WTC11 (cell line): ENCODE measurements around the gene ERICH6B. TPM values are rescaled to one million over a fixed set of nuclear protein-coding genes. Genes with fewer than 3 reads are reported as not detected.

Experiments used
- ATAC-seq: fragments of 200-7000 bp; cut with Tn5 transposase; 2 replicates; pipeline ENCODE4 v1.10.0; 2021; ENCODE audit warnings: mild to moderate bottlenecking, moderate library complexity
- CTCF ChIA-PET: fragments of 300-600 bp; sonication (Branson Sonifier 250); formaldehyde crosslinking; loops from one replicate; lab custom pipeline; 2021; ENCODE audit warnings: antibody characterized with exemption; lab: Charles Lee
- POLR2A ChIA-PET: fragments of 350-600 bp; sonication (Branson Sonifier 250); formaldehyde crosslinking; loops from one replicate; lab custom pipeline; 2021; ENCODE audit warnings: antibody characterized with exemption; lab: Charles Lee
- DNase-seq: peaks from one replicate; pipeline ENCODE4 v3.0.0; 2021; ENCODE audit warnings: low spot score
- H3K27ac Mint-ChIP-seq: 2 replicates; pipeline ENCODE4 v1.8.0; 2021; ENCODE audit warnings: mixed read lengths
- H3K27me3 Mint-ChIP-seq: 2 replicates; pipeline ENCODE4 v1.8.0; 2021; ENCODE audit warnings: low read depth, mild to moderate bottlenecking, moderate library complexity, mixed read lengths
- H3K36me3 Mint-ChIP-seq: 2 replicates; pipeline ENCODE4 v1.8.0; 2021; ENCODE audit warnings: mixed read lengths
- H3K4me1 Mint-ChIP-seq: 2 replicates; pipeline ENCODE4 v1.8.0; 2022; ENCODE audit warnings: mixed read lengths
- H3K4me3 Mint-ChIP-seq: 2 replicates; pipeline ENCODE4 v1.8.0; 2021; ENCODE audit warnings: mild to moderate bottlenecking, moderate library complexity, mixed read lengths
- H3K9me3 Mint-ChIP-seq: 2 replicates; pipeline ENCODE4 v1.8.0; 2021; ENCODE audit warnings: mixed read lengths
- ARID4B ChIP-seq: sonication (generic); formaldehyde crosslinking; IDR thresholded peaks from 2 replicates; pipeline ENCODE4 v1.8.0; 2023; ENCODE audit warnings: missing genetic modification reagents, mild to moderate bottlenecking, borderline replicate concordance
- ATF6 ChIP-seq: sonication (generic); formaldehyde crosslinking; IDR thresholded peaks from 2 replicates; pipeline ENCODE4 v1.8.1; 2023; ENCODE audit warnings: mild to moderate bottlenecking, missing genetic modification reagents
- CREB1 ChIP-seq: sonication (generic); formaldehyde crosslinking; IDR thresholded peaks from 2 replicates; pipeline ENCODE4 v1.8.0; 2023; ENCODE audit warnings: mild to moderate bottlenecking, missing genetic modification reagents
- ELF4 ChIP-seq: sonication (generic); formaldehyde crosslinking; IDR thresholded peaks from 2 replicates; pipeline ENCODE4 v1.8.1; 2022; ENCODE audit warnings: low read depth, mild to moderate bottlenecking, moderate library complexity, missing genetic modification reagents
- HMGA2 ChIP-seq: fragments of 250-450 bp; sonication (Bioruptor Pico); IDR thresholded peaks from 2 replicates; pipeline ENCODE4 v1.4.0; 2021; ENCODE audit warnings: mild to moderate bottlenecking, moderate library complexity
- IRF2 ChIP-seq: sonication (generic); formaldehyde crosslinking; IDR thresholded peaks from 2 replicates; pipeline ENCODE4 v1.8.0; 2022; ENCODE audit warnings: low read depth, missing genetic modification reagents, borderline replicate concordance
- JAZF1 ChIP-seq: fragments of 250-450 bp; sonication (Bioruptor Pico); IDR thresholded peaks from 2 replicates; pipeline ENCODE4 v1.9.0; 2021; ENCODE audit warnings: moderate library complexity, mild to moderate bottlenecking, inconsistent platforms
- MYBL2 ChIP-seq: sonication (generic); formaldehyde crosslinking; IDR thresholded peaks from 2 replicates; pipeline ENCODE4 v1.8.1; 2023; ENCODE audit warnings: mild to moderate bottlenecking, moderate library complexity, missing genetic modification reagents
- NFATC4 ChIP-seq: fragments of 250-450 bp; sonication (Bioruptor Pico); IDR thresholded peaks from 2 replicates; pipeline ENCODE4 v1.9.0; 2021; ENCODE audit warnings: mild to moderate bottlenecking
- PREB ChIP-seq: sonication (generic); formaldehyde crosslinking; IDR thresholded peaks from 2 replicates; pipeline ENCODE4 v1.8.1; 2022; ENCODE audit warnings: mild to moderate bottlenecking, missing genetic modification reagents, moderate library complexity, borderline replicate concordance
- SMAD4 ChIP-seq: sonication (generic); formaldehyde crosslinking; IDR thresholded peaks from 2 replicates; pipeline ENCODE4 v1.8.0; 2022; ENCODE audit warnings: mild to moderate bottlenecking, missing genetic modification reagents
- TEAD4 ChIP-seq: sonication (generic); formaldehyde crosslinking; IDR thresholded peaks from 2 replicates; pipeline ENCODE4 v1.8.0; 2022; ENCODE audit warnings: mild to moderate bottlenecking, missing genetic modification reagents
- ZNF138 ChIP-seq: sonication (generic); formaldehyde crosslinking; conservative IDR thresholded peaks from 2 replicates; pipeline ENCODE4 v1.8.1; 2022; ENCODE audit warnings: mild to moderate bottlenecking, moderate library complexity, missing genetic modification reagents
- ZNF219 ChIP-seq: sonication (generic); formaldehyde crosslinking; IDR thresholded peaks from 2 replicates; pipeline ENCODE4 v1.8.0; 2023; ENCODE audit warnings: missing genetic modification reagents, mild to moderate bottlenecking, borderline replicate concordance
- ZNF281 ChIP-seq: sonication (generic); formaldehyde crosslinking; IDR thresholded peaks from 2 replicates; pipeline ENCODE4 v1.8.0; 2023; ENCODE audit warnings: mild to moderate bottlenecking, missing genetic modification reagents
- ZNF416 ChIP-seq: fragments of 250-450 bp; sonication (Bioruptor Pico); IDR thresholded peaks from 2 replicates; pipeline ENCODE4 v1.9.0; 2021; ENCODE audit warnings: mild to moderate bottlenecking, inconsistent platforms
- ZNF425 ChIP-seq: fragments of 250-450 bp; sonication (Bioruptor Pico); conservative IDR thresholded peaks from 2 replicates; pipeline ENCODE4 v1.9.0; 2021; ENCODE audit warnings: mild to moderate bottlenecking
- total RNA-seq: library from RNA; stranded (reverse); gene quantifications from 3 replicates; pipeline ENCODE4 v1.2.3, GENCODE V29; 2021
- TF ChIP-seq, protein P1 (sequence below): sonication (generic); formaldehyde crosslinking; IDR thresholded peaks from 2 replicates; pipeline ENCODE4 v1.8.0; 2022; ENCODE audit warnings: mild to moderate bottlenecking, missing genetic modification reagents
- TF ChIP-seq, protein P2 (sequence below): sonication (generic); formaldehyde crosslinking; IDR thresholded peaks from 2 replicates; pipeline ENCODE4 v1.8.0; 2022; ENCODE audit warnings: missing genetic modification reagents

Gene ERICH6B
- total RNA-seq, 1 experiment from 2014 or later: not detected

- H3K9me3 Mint-ChIP-seq: no peaks in the 10 kb centered on the region
- POLR2A ChIA-PET: no interaction called here
- no peak overlapping the region for H3K4me3 Mint-ChIP-seq
- CTCF ChIA-PET: interaction anchor here (0.8 to 1.9 kb wide), 2 partner anchors 175 to 580 kb away, joined by 3 to 7 read pairs; no protein-coding TSS in a partner anchor
- TF ChIP-seq, protein P1, sequence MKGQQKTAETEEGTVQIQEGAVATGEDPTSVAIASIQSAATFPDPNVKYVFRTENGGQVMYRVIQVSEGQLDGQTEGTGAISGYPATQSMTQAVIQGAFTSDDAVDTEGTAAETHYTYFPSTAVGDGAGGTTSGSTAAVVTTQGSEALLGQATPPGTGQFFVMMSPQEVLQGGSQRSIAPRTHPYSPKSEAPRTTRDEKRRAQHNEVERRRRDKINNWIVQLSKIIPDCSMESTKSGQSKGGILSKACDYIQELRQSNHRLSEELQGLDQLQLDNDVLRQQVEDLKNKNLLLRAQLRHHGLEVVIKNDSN (CRISPR knock-in tag): no peak
- TF ChIP-seq ZNF281 (CRISPR knock-in tag) (no peak), ZNF138 (CRISPR knock-in tag) (no peak), ARID4B (CRISPR knock-in tag) (no peak), ZNF416 (CRISPR knock-in tag) (no peak), TEAD4 (CRISPR knock-in tag) (no peak), IRF2 (CRISPR knock-in tag) (no peak), PREB (no peak), NFATC4 (CRISPR knock-in tag) (no peak), ZNF425 (CRISPR knock-in tag) (no peak), ELF4 (no peak), MYBL2 (CRISPR knock-in tag) (no peak), ZNF219 (CRISPR knock-in tag) (no peak), SMAD4 (CRISPR knock-in tag) (no peak), CREB1 (CRISPR knock-in tag) (no peak), JAZF1 (no peak), ATF6 (CRISPR knock-in tag) (no peak), HMGA2 (CRISPR knock-in tag) (no peak)
- TF ChIP-seq, protein P2, sequence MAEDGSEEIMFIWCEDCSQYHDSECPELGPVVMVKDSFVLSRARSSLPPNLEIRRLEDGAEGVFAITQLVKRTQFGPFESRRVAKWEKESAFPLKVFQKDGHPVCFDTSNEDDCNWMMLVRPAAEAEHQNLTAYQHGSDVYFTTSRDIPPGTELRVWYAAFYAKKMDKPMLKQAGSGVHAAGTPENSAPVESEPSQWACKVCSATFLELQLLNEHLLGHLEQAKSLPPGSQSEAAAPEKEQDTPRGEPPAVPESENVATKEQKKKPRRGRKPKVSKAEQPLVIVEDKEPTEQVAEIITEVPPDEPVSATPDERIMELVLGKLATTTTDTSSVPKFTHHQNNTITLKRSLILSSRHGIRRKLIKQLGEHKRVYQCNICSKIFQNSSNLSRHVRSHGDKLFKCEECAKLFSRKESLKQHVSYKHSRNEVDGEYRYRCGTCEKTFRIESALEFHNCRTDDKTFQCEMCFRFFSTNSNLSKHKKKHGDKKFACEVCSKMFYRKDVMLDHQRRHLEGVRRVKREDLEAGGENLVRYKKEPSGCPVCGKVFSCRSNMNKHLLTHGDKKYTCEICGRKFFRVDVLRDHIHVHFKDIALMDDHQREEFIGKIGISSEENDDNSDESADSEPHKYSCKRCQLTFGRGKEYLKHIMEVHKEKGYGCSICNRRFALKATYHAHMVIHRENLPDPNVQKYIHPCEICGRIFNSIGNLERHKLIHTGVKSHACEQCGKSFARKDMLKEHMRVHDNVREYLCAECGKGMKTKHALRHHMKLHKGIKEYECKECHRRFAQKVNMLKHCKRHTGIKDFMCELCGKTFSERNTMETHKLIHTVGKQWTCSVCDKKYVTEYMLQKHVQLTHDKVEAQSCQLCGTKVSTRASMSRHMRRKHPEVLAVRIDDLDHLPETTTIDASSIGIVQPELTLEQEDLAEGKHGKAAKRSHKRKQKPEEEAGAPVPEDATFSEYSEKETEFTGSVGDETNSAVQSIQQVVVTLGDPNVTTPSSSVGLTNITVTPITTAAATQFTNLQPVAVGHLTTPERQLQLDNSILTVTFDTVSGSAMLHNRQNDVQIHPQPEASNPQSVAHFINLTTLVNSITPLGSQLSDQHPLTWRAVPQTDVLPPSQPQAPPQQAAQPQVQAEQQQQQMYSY: no peak
- no peak overlapping the region for H3K27ac Mint-ChIP-seq
- no peaks in the 10 kb centered on the region; the same call in 1 of the 2 replicates for H3K27me3 Mint-ChIP-seq
- no peaks in the 10 kb centered on the region for H3K36me3 Mint-ChIP-seq
- no peaks in the 10 kb centered on the region for H3K4me1 Mint-ChIP-seq
- no peak for ATAC-seq
- no peak for DNase-seq
These were observed 69.7 kb downstream of the ERICH6B start for GRCh38 chr13:45545686-45546409.
